IPS-20b (cell line): ENCODE measurements around the gene CHD5.
"Not testable (repeated sequence)": the region's sequence is repeated elsewhere in the genome, so short reads cannot be mapped to it uniquely, and the experiment has no call there.

ENCODE experiments used
- H3K27ac ChIP-seq: one replicate; pipeline ENCODE4 v1.5.1; 2013; ENCODE audit warnings: low read length
- H3K27me3 ChIP-seq: 2 replicates; pipeline ENCODE4 v1.6.1; 2013; ENCODE audit warnings: mild to moderate bottlenecking, low read length, inconsistent platforms; ENCODE audit not compliant: insufficient read depth
- H3K36me3 ChIP-seq: 2 replicates; pipeline ENCODE4 v1.6.1; 2013; ENCODE audit warnings: low read depth, mild to moderate bottlenecking, inconsistent platforms, low read length, moderate library complexity; ENCODE audit not compliant: insufficient read depth
- H3K4me1 ChIP-seq: 2 replicates; pipeline ENCODE4 v1.6.1; 2013; ENCODE audit warnings: mild to moderate bottlenecking, control low read depth, inconsistent platforms, low read length, moderate library complexity; ENCODE audit not compliant: insufficient read depth
- H3K4me3 ChIP-seq: 2 replicates; pipeline ENCODE4 v1.5.1; 2013; ENCODE audit warnings: mild to moderate bottlenecking, low read length, inconsistent platforms
- H3K9ac ChIP-seq: 2 replicates; pipeline ENCODE4 v1.6.1; 2013; ENCODE audit warnings: low read depth, mild to moderate bottlenecking, inconsistent platforms, low read length, moderate library complexity
- H3K9me3 ChIP-seq: 2 replicates; pipeline ENCODE4 v1.6.1; 2013; ENCODE audit warnings: mild to moderate bottlenecking, low read depth, low read length, inconsistent platforms; ENCODE audit not compliant: insufficient read depth

CHD5 gene

GRCh38 chr1:6072774-6073479 is 107.2 kb downstream of the CHD5 start:
- no peaks in the 10 kb centered on the region for H3K27me3 ChIP-seq
- H3K4me3 ChIP-seq, result no peak overlapping the region
- H3K27ac ChIP-seq, result no peak overlapping the region
- H3K36me3 ChIP-seq, result no peaks in the 10 kb centered on the region
- H3K4me1 ChIP-seq, result no peaks in the 10 kb centered on the region
- no peaks in the 10 kb centered on the region for H3K9me3 ChIP-seq
- no peak overlapping the region for H3K9ac ChIP-seq

GRCh38 chr1:6071219-6071618 is 108.9 kb downstream of the CHD5 start:
- Histone ChIP-seq H3K36me3 (no peaks in the 10 kb centered on the region), H3K27ac (no peak overlapping the region), H3K4me3 (no peak overlapping the region), H3K9me3 (no peaks in the 10 kb centered on the region), H3K4me1 (no peaks in the 10 kb centered on the region), H3K9ac (no peak overlapping the region), H3K27me3 (no peaks in the 10 kb centered on the region)

- H3K4me1 ChIP-seq, result no peaks in the 10 kb centered on the region
- H3K27me3 ChIP-seq, result no peaks in the 10 kb centered on the region
- no peaks in the 10 kb centered on the region for H3K36me3 ChIP-seq
Observed at GRCh38 chr1:6070450-6070974, 109.6 kb downstream of the CHD5 start.

GRCh38 chr1:6069573-6069972 is 110.5 kb downstream of the CHD5 start:
- H3K4me1 ChIP-seq, result no peaks in the 10 kb centered on the region
- H3K9me3 ChIP-seq, result no peaks in the 10 kb centered on the region
- no peak overlapping the region for H3K27ac ChIP-seq
- no peaks in the 10 kb centered on the region for H3K27me3 ChIP-seq
- no peak overlapping the region for H3K9ac ChIP-seq
- no peaks in the 10 kb centered on the region for H3K36me3 ChIP-seq
- H3K4me3 ChIP-seq, result no peak overlapping the region

More at GRCh38 chr1:6070450-6070974, 109.6 kb downstream of the CHD5 start:
- Histone ChIP-seq H3K9ac (no peak overlapping the region), H3K27ac (no peak overlapping the region), H3K4me3 (no peak overlapping the region), H3K9me3 (no peaks in the 10 kb centered on the region)

- Histone ChIP-seq H3K4me3 (no peak overlapping the region), H3K27ac (no peak overlapping the region), H3K9me3 (no peaks in the 10 kb centered on the region), H3K36me3 (no peaks in the 10 kb centered on the region), H3K27me3 (no peaks in the 10 kb centered on the region), H3K4me1 (no peaks in the 10 kb centered on the region), H3K9ac (no peak overlapping the region)
Observed at GRCh38 chr1:6068932-6069331, 111.2 kb downstream of the CHD5 start.

- Histone ChIP-seq H3K27me3 (no peaks in the 10 kb centered on the region), H3K4me1 (no peaks in the 10 kb centered on the region), H3K9me3 (no peaks in the 10 kb centered on the region), H3K27ac (no peak overlapping the region), H3K4me3 (no peak overlapping the region), H3K9ac (no peak overlapping the region), H3K36me3 (no peaks in the 10 kb centered on the region)
Observed at GRCh38 chr1:6068073-6068472, 112.0 kb downstream of the CHD5 start.

GRCh38 chr1:6066680-6067079 is 113.4 kb downstream of the CHD5 start:
- no peak overlapping the region for H3K9ac ChIP-seq
- H3K4me3 ChIP-seq, result no peak overlapping the region
- H3K9me3 ChIP-seq, result no peaks in the 10 kb centered on the region
- no peak overlapping the region for H3K27ac ChIP-seq
- no peaks in the 10 kb centered on the region for H3K27me3 ChIP-seq
- H3K4me1 ChIP-seq, result no peaks in the 10 kb centered on the region
- no peaks in the 10 kb centered on the region for H3K36me3 ChIP-seq

GRCh38 chr1:6065093-6065858 is 114.8 kb downstream of the CHD5 start:
- H3K9ac ChIP-seq, result no peak overlapping the region
- no peaks in the 10 kb centered on the region for H3K36me3 ChIP-seq

GRCh38 chr1:6063532-6064053 is 116.5 kb downstream of the CHD5 start:
- H3K4me3 ChIP-seq, H3K9ac ChIP-seq, H3K27me3 ChIP-seq, H3K36me3 ChIP-seq, H3K9me3 ChIP-seq, H3K27ac ChIP-seq, H3K4me1 ChIP-seq: not testable (repeated sequence)

More at GRCh38 chr1:6065093-6065858, 114.8 kb downstream of the CHD5 start:
- Histone ChIP-seq H3K27ac (no peak overlapping the region), H3K9me3 (no peaks in the 10 kb centered on the region), H3K4me1 (no peaks in the 10 kb centered on the region), H3K27me3 (no peaks in the 10 kb centered on the region), H3K4me3 (no peak overlapping the region)

GRCh38 chr1:6062670-6063069 is 117.5 kb downstream of the CHD5 start:
- H3K9me3 ChIP-seq, result no peaks in the 10 kb centered on the region
- no peaks in the 10 kb centered on the region for H3K36me3 ChIP-seq
- no peaks in the 10 kb centered on the region for H3K4me1 ChIP-seq
- H3K27me3 ChIP-seq, result no peaks in the 10 kb centered on the region
- H3K9ac ChIP-seq, result no peak overlapping the region
- no peak overlapping the region for H3K4me3 ChIP-seq
- H3K27ac ChIP-seq, result no peak overlapping the region

GRCh38 chr1:6059866-6060265 is 120.3 kb downstream of the CHD5 start:
- no peak overlapping the region for H3K27ac ChIP-seq
- H3K9ac ChIP-seq, result no peak overlapping the region
- no peaks in the 10 kb centered on the region for H3K9me3 ChIP-seq
- H3K27me3 ChIP-seq, result no peaks in the 10 kb centered on the region
- H3K4me3 ChIP-seq, result no peak overlapping the region
- no peaks in the 10 kb centered on the region for H3K4me1 ChIP-seq
- no peaks in the 10 kb centered on the region for H3K36me3 ChIP-seq
